Spleen (tissue), 11 donors: Measurements from ENCODE around the gene PEX14. TPM values are rescaled to one million over a fixed set of nuclear protein-coding genes. Genes with fewer than 3 reads are reported as not detected.

Source experiments
- DNase-seq: peaks from one replicate; pipeline ENCODE4 v3.0.0-alpha.2; 2020
- H3K27ac ChIP-seq, 8 donors: fragments of 200-600 bp; sonication (generic) in 7 of 8; 1 replicate in 4 of 8; 2 replicates in 4 of 8; pipeline versions ENCODE4 v1.5.0 to v1.8.0; 2016 to 2021; ENCODE audit warnings: inconsistent platforms in 4 of 8, mild to moderate bottlenecking in 4 of 8, moderate library complexity in 1 of 8
- H3K27me3 ChIP-seq, 7 donors: fragments of 200-600 bp; sonication (generic) in 6 of 7; replicated peaks in 1 of 7; 1 replicate in 4 of 7; 2 replicates in 3 of 7; pipeline versions ENCODE4 v1.5.0 to v1.8.0; 2016 to 2021; ENCODE audit warnings: inconsistent platforms in 3 of 7, mild to moderate bottlenecking in 1 of 7
- H3K36me3 ChIP-seq, 6 donors: fragments of 200-600 bp; sonication (generic) in 5 of 6; 1 replicate in 4 of 6; 2 replicates in 2 of 6; pipeline versions ENCODE4 v1.5.0 to v1.8.0; 2016 to 2021; ENCODE audit warnings: inconsistent platforms in 2 of 6
- H3K4me1 ChIP-seq, 6 donors: fragments of 200-600 bp; sonication (generic) in 5 of 6; 1 replicate in 3 of 6; 2 replicates in 3 of 6; pipeline versions ENCODE4 v1.5.0 to v1.8.0; 2016 to 2021; ENCODE audit warnings: inconsistent platforms in 3 of 6
- H3K4me3 ChIP-seq, 8 donors: fragments of 200-600 bp; sonication (generic) in 7 of 8; 1 replicate in 4 of 8; 2 replicates in 4 of 8; pipeline versions ENCODE4 v1.5.0 to v1.8.0; 2016 to 2021; ENCODE audit warnings: inconsistent platforms in 4 of 8, mild to moderate bottlenecking in 4 of 8, moderate library complexity in 2 of 8
- H3K9me3 ChIP-seq, 8 donors: fragments of 200-600 bp; sonication (generic) in 7 of 8; 1 replicate in 4 of 8; 2 replicates in 4 of 8; pipeline versions ENCODE4 v1.5.0 to v1.8.0; 2016 to 2021; ENCODE audit warnings: inconsistent platforms in 4 of 8
- POLR2A ChIP-seq, 3 donors: fragments of 450-650 bp; IDR thresholded peaks; one replicate each; pipeline ENCODE4 v1.5.1; 2017; ENCODE audit warnings: antibody characterized with exemption in 3 of 3, mild to moderate bottlenecking in 1 of 3
- POLR2AphosphoS5 ChIP-seq, 3 donors: sonication (generic); formaldehyde crosslinking; IDR thresholded peaks; one replicate each; pipeline ENCODE4 v1.5.1; 2017; ENCODE audit warnings: antibody characterized with exemption in 3 of 3
- WGBS, 5 donors: extraction: QIAGEN DNeasy Blood & Tissue Kit in 3 of 5; methylation state at CpG; one replicate each; pipeline versions ENCODE4 v1.1.5 to v1.1.7; 2013 to 2018; 5-methylcytosine and 5-hydroxymethylcytosine counted together
- intact Hi-C: fragments of 100-400 bp; cut with DNase I; formaldehyde crosslinking; loops from one replicate; pipeline ENCODE4 v1.15.0; 2023; ENCODE audit warnings: low total_unique reads
- polyA plus RNA-seq, 3 donors: library from polyadenylated mRNA; stranded (reverse); fragments of 200-250 nt; gene quantifications; one replicate each; pipeline ENCODE4 v1.2.1, GENCODE V29; 2013
- total RNA-seq, 7 donors: library from RNA; depleted of rRNA in 3 of 7; stranded (reverse); fragments of >200 nt in 3 of 7; fragmentation: NEBNext Ultra II Directional in 4 of 7; extraction: Animal tissue kit (Norgen Biotek cat#: 25700) in 4 of 7; gene quantifications; one replicate each; pipeline versions ENCODE4 v1.1.0 to v1.2.1, GENCODE V29; 2016 to 2021
- TF ChIP-seq, protein P1 (sequence below), 11 experiments: fragments of 200-600 bp in 7 of 11; fragments of 450-650 bp in 4 of 11; sonication (generic) in 4 of 11; IDR thresholded peaks in 8 of 11; conservative IDR thresholded peaks in 3 of 11; 1 replicate in 7 of 11; 2 replicates in 4 of 11; pipeline versions ENCODE4 v1.4.0 to v1.8.0; 2016 to 2021; ENCODE audit warnings: antibody characterized with exemption in 11 of 11, inconsistent platforms in 4 of 11, mild to moderate bottlenecking in 1 of 11
- donor health status: healthy with polysubstance abuse.
- donor health status: DM: no; HTN: no; CAD: no; lungs with moderate emphysema.
- donor health status: DM: no; HTN: no; CAD: no.
- donor health status: Bipolar disorder and iron deficiency.
- donor health status: healthy.
- donor health status: DM: no; HTN: no; CAD: no.
- donor health status: DM: yes; HTN: yes; CAD: no.

Gene PEX14
- total and polyA plus RNA-seq, 10 donors: 9.3 to 19.7 (median 12.1) TPM

DNA sequence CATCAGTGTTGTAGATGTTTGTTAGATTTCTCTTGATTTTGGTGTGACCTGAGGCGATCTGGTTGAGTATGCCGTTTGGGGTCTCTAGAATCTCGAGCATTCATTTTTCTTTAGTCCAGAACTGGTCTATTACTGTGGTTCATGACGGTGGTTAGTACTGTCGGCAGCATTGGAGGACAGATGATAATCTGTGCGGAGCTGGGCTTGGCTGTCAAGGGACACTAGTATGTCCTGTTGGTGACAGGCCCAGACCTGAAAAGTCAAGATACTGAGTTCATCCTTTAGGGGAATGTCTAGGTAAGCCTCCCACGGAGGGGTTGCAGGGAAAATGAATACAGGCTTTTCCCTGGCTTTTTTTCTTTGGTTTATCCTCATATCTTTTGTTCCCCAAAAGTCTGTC lies 59.8 kb downstream of the PEX14 start:
- H3K27ac ChIP-seq: no peak overlapping the region
- no peaks in the 10 kb centered on the region for H3K27me3 ChIP-seq
- peaks cover 0 to 38% (median 18%) of the 10 kb centered on the region in 6 donors for H3K36me3 ChIP-seq
- TF ChIP-seq, protein P1, sequence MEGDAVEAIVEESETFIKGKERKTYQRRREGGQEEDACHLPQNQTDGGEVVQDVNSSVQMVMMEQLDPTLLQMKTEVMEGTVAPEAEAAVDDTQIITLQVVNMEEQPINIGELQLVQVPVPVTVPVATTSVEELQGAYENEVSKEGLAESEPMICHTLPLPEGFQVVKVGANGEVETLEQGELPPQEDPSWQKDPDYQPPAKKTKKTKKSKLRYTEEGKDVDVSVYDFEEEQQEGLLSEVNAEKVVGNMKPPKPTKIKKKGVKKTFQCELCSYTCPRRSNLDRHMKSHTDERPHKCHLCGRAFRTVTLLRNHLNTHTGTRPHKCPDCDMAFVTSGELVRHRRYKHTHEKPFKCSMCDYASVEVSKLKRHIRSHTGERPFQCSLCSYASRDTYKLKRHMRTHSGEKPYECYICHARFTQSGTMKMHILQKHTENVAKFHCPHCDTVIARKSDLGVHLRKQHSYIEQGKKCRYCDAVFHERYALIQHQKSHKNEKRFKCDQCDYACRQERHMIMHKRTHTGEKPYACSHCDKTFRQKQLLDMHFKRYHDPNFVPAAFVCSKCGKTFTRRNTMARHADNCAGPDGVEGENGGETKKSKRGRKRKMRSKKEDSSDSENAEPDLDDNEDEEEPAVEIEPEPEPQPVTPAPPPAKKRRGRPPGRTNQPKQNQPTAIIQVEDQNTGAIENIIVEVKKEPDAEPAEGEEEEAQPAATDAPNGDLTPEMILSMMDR (IDR thresholded peaks at IDR 0.05 in 8 of 11, conservative IDR thresholded peaks at IDR 0.05 in 3 of 11): no peak
- TF ChIP-seq POLR2A (IDR thresholded peaks at IDR 0.05): no peak
- no peak for TF ChIP-seq POLR2AphosphoS5 (IDR thresholded peaks at IDR 0.05)
- WGBS, 5 donors: 93 to 97% (median 95%) methylated on average over 7 of the region's 7 CpGs
- peaks cover 7 to 22% (median 12%) of the 10 kb centered on the region in 6 donors for H3K4me1 ChIP-seq
- no peak for DNase-seq
- H3K9me3 ChIP-seq: no peaks in the 10 kb centered on the region
- no peak overlapping the region for H3K4me3 ChIP-seq
- intact Hi-C loops: no loop called here

DNA sequence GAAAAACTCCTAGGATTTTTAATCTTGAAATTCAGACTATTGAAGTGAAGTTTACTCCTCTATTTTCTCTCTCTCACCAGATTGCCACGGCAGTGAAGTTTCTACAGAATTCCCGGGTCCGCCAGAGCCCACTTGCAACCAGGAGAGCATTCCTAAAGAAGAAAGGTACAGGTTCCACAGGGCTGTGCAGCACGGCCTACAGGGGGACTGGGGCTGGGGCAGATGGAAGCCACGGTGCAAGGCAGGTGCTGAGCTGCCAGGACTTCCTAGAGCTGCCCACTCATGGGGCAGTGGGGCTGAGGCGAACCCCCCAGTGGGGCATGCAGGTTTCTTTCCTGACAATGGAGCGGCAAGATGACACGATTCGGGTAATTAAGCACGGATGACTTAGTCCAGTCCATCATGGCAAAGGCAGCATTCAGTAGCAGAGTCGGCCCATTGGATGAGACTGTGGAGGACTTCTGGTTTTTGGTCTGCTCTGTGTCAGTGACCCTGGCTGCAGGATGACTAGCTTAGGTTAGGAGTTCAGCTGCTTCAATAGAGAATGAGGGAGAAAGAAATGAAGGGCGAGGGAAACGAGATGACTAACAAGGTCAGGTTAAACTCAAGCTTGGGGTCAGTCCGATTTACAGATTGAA lies 61.5 kb downstream of the PEX14 start:
- TF ChIP-seq, protein P1 (IDR thresholded peaks at IDR 0.05 in 8 of 11, conservative IDR thresholded peaks at IDR 0.05 in 3 of 11): no peak
- no peak for TF ChIP-seq POLR2A (IDR thresholded peaks at IDR 0.05)
- Histone ChIP-seq H3K4me3 (no peak overlapping the region), H3K36me3 (peaks cover 0 to 52% (median 19%) of the 10 kb centered on the region in 6 donors), H3K27ac (no peak overlapping the region), H3K9me3 (no peaks in the 10 kb centered on the region), H3K27me3 (no peaks in the 10 kb centered on the region), H3K4me1 (peaks cover 0 to 11% (median 4%) of the 10 kb centered on the region in 6 donors)
- no peak for DNase-seq
- WGBS, 5 donors: 90 to 95% (median 93%) methylated on average over 14 of the region's 14 CpGs
- intact Hi-C loops: no loop called here

DNA sequence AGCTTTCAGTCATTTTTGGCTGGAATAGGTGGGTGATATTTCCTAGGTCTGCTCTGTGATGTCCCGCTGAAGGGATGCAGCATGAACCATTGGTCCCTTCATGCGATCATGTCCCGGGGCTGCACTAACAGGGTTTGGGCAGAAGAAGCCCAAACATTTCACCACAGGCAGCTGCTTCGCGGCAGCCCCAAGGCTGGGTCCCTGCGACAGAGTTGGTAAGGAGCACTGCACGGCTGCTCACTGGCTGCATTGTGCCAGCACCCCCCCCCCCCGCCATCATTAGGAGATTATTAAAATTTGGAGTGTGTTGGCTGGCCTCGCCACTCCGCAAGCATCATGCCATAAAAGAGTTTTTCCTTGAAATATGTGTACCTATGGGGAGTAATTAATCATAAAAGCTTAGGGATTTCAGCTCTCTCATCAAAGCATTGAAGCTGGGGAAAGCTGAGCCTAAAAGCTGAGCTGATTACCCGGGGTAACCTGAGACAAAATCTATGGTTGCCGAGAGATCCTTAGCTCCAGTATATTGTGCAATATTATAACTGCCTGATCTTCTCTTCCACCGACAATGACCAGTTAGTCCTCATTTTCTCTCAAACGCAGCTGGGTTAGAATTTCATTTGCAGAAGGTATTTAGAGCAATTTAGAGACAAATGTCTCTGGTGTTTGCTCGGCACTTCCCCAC lies 62.5 kb downstream of the PEX14 start:
- Histone ChIP-seq H3K27ac (no peak overlapping the region), H3K27me3 (no peaks in the 10 kb centered on the region), H3K9me3 (no peaks in the 10 kb centered on the region), H3K4me1 (peaks cover 0 to 14% (median 3%) of the 10 kb centered on the region in 6 donors), H3K36me3 (peaks cover 0 to 62% (median 27%) of the 10 kb centered on the region in 6 donors), H3K4me3 (no peak overlapping the region)
- 94 to 97% (median 97%) methylated on average over 15 of the region's 15 CpGs for WGBS, 5 donors
- TF ChIP-seq, protein P1 (IDR thresholded peaks at IDR 0.05 in 8 of 11, conservative IDR thresholded peaks at IDR 0.05 in 3 of 11): no peak
- TF ChIP-seq POLR2AphosphoS5 (IDR thresholded peaks at IDR 0.05): no peak
- TF ChIP-seq POLR2A (IDR thresholded peaks at IDR 0.05): no peak
- intact Hi-C loops: no loop called here
- no peak for DNase-seq

DNA sequence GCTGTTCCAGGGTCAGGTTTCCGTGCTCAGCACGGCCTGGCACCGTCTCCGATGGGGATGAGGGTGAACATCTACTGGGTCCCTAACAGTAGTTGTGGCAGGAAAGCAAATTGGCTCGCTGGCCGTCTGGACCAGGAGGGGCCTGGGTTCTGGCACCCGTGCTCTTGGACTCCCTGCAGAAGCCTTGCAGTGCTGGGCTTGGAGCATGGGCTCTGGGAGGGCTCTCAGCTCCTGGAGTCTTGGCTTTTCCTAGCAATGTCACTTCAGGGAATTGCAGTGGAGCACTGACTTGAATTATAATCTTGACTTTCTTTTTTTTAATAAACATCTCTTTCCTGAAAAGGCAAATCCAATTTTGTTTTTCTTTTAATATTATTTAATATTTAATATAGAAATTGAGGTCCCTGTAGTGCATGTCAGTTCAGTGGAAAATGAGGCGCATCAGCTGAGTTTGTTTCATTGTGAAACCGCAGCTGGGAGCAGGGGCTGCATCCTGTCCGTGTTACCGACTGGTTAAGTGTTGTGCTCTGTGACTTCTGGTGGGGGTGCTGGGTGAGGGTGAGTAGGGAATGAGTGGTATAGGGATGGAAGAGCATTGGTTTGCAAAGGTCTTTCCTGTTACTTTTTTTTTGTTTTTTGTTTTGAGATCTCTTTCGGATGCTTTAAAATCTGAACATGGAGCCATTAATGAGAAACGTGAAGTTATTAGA lies 64.1 kb downstream of the PEX14 start:
- TF ChIP-seq POLR2AphosphoS5 (IDR thresholded peaks at IDR 0.05) (no peak), POLR2A (IDR thresholded peaks at IDR 0.05) (no peak)
- TF ChIP-seq, protein P1 (IDR thresholded peaks at IDR 0.05 in 8 of 11, conservative IDR thresholded peaks at IDR 0.05 in 3 of 11): no peak
- H3K27ac ChIP-seq: no peak overlapping the region
- H3K36me3 ChIP-seq: peaks cover 0 to 64% (median 27%) of the 10 kb centered on the region in 6 donors
- H3K27me3 ChIP-seq: no peaks in the 10 kb centered on the region
- peaks cover 0 to 14% (median 3%) of the 10 kb centered on the region in 6 donors for H3K4me1 ChIP-seq
- intact Hi-C loops: no loop called here
- DNase-seq: no peak
- H3K4me3 ChIP-seq: no peak overlapping the region
- H3K9me3 ChIP-seq: no peaks in the 10 kb centered on the region
- WGBS, 5 donors: 82 to 90% (median 84%) methylated on average over 13 of the region's 13 CpGs
